ENCODE data around the gene SLC6A9.

SLC6A9 gene

GRCh38 chr1:43983253-43983899 lies 47.9 kb downstream of the SLC6A9 start:
- no peak for DNase-seq (ENCODE audit: low read depth)

GRCh38 chr1:43982808-43983207 lies 48.5 kb downstream of the SLC6A9 start:
- no peak for DNase-seq (ENCODE audit: low read depth)

- no peak for DNase-seq (ENCODE audit: low read depth)
These were observed 49.0 kb downstream of the SLC6A9 start for GRCh38 chr1:43982241-43982640.

- no peak for DNase-seq (ENCODE audit: low read depth)
These were observed 49.6 kb downstream of the SLC6A9 start for GRCh38 chr1:43981636-43982035.

GRCh38 chr1:43981135-43981491 lies 50.1 kb downstream of the SLC6A9 start:
- DNase-seq (ENCODE audit: low read depth) = no peak

GRCh38 chr1:43980255-43981134 lies 50.8 kb downstream of the SLC6A9 start:
- DNase-seq (ENCODE audit: low read depth) = no peak

GRCh38 chr1:43979528-43980254 lies 51.6 kb downstream of the SLC6A9 start:
- no peak for DNase-seq (ENCODE audit: low read depth)

GRCh38 chr1:43979261-43979527 lies 52.1 kb downstream of the SLC6A9 start:
- DNase-seq (ENCODE audit: low read depth) = no peak

- DNase-seq (ENCODE audit: low read depth) = no peak
These were observed 52.6 kb downstream of the SLC6A9 start, which contains the start of gene B4GALT2 for GRCh38 chr1:43978551-43979260. B4GALT2 (plus strand) TSS chr1:43979210; CDS start chr1:43981161, 1,951 bp downstream.

GRCh38 chr1:43978264-43978550 lies 53.1 kb downstream of the SLC6A9 start:
- no peak for DNase-seq (ENCODE audit: low read depth)

GRCh38 chr1:43977376-43978263 lies 53.6 kb downstream of the SLC6A9 start:
- DNase-seq (ENCODE audit: low read depth) = no peak

GRCh38 chr1:43976890-43977289 lies 54.4 kb downstream of the SLC6A9 start:
- DNase-seq (ENCODE audit: low read depth) = no peak

- DNase-seq (ENCODE audit: low read depth) = no peak
These were observed 55.2 kb downstream of the SLC6A9 start for GRCh38 chr1:43976045-43976444.

- no peak for DNase-seq (ENCODE audit: low read depth)
These were observed 55.9 kb downstream of the SLC6A9 start for GRCh38 chr1:43975249-43975961.

- peak; percentile 93 for DNase-seq (ENCODE audit: low read depth)
These were observed 56.6 kb downstream of the SLC6A9 start, which contains the start of gene ATP6V0B for GRCh38 chr1:43974443-43975248. ATP6V0B (plus strand) TSS chr1:43974960; CDS start chr1:43975041, 81 bp downstream.

GRCh38 chr1:43973981-43974442 lies 57.2 kb downstream of the SLC6A9 start:
- DNase-seq (ENCODE audit: low read depth) = no peak

GRCh38 chr1:43971336-43971980 lies 59.8 kb downstream of the SLC6A9 start:
- DNase-seq (ENCODE audit: low read depth) = no peak

GRCh38 chr1:43970911-43971310 lies 60.4 kb downstream of the SLC6A9 start:
- DNase-seq (ENCODE audit: low read depth) = no peak

- DNase-seq (ENCODE audit: low read depth) = no peak
These were observed 60.8 kb downstream of the SLC6A9 start for GRCh38 chr1:43970502-43970901.
